IPS-20b (cell line): ENCODE results near the gene EPHB1.
"Not testable (repeated sequence)": the region's sequence is repeated elsewhere in the genome, so short reads cannot be mapped to it uniquely, and the experiment has no call there.

Source experiments
- H3K27ac ChIP-seq: one replicate; pipeline ENCODE4 v1.5.1; 2013; ENCODE audit warnings: low read length
- H3K27me3 ChIP-seq: 2 replicates; pipeline ENCODE4 v1.6.1; 2013; ENCODE audit warnings: mild to moderate bottlenecking, low read length, inconsistent platforms; ENCODE audit not compliant: insufficient read depth
- H3K36me3 ChIP-seq: 2 replicates; pipeline ENCODE4 v1.6.1; 2013; ENCODE audit warnings: low read depth, mild to moderate bottlenecking, inconsistent platforms, low read length, moderate library complexity; ENCODE audit not compliant: insufficient read depth
- H3K4me1 ChIP-seq: 2 replicates; pipeline ENCODE4 v1.6.1; 2013; ENCODE audit warnings: mild to moderate bottlenecking, control low read depth, inconsistent platforms, low read length, moderate library complexity; ENCODE audit not compliant: insufficient read depth
- H3K4me3 ChIP-seq: 2 replicates; pipeline ENCODE4 v1.5.1; 2013; ENCODE audit warnings: mild to moderate bottlenecking, low read length, inconsistent platforms
- H3K9ac ChIP-seq: 2 replicates; pipeline ENCODE4 v1.6.1; 2013; ENCODE audit warnings: low read depth, mild to moderate bottlenecking, inconsistent platforms, low read length, moderate library complexity
- H3K9me3 ChIP-seq: 2 replicates; pipeline ENCODE4 v1.6.1; 2013; ENCODE audit warnings: mild to moderate bottlenecking, low read depth, low read length, inconsistent platforms; ENCODE audit not compliant: insufficient read depth

EPHB1 gene

DNA sequence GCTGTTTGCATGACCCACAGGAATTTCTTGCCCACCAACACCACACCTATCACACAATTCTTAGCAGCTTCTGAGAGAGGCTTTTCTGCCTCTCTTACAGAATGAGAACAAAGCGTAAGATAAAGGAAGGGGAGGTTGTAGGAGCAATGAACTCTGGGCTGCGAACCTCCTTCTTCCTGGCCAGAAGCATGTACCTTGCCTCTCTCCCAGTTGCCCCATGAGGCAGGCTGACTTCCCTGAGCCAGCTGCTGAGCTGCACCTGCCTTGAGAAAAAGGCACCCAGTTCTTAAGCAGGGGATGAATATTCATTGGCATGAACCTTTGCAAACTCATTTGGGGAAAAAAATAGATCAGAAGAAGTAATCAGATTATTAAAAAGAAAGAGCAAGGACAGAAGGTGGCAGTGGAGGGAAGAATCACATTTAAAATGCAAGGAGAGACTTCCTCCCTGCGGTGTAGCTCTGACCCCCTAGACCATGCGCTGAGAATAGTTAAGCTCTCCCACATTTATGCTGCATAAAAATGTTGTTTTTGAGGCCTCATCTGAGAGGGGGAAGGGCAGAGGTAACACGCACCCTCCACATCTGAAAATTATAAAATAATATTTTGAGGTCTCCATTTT is 304.8 kb downstream of the EPHB1 start:
- no peaks in the 10 kb centered on the region for H3K9me3 ChIP-seq
- no peak overlapping the region for H3K9ac ChIP-seq
- no peak overlapping the region for H3K4me3 ChIP-seq
- H3K4me1 ChIP-seq: peaks cover 18% of the 10 kb centered on the region; the same call in 1 of the 2 replicates
- H3K27me3 ChIP-seq: no peaks in the 10 kb centered on the region
- no peak overlapping the region for H3K27ac ChIP-seq
- no peaks in the 10 kb centered on the region for H3K36me3 ChIP-seq

- Histone ChIP-seq H3K9me3 (no peaks in the 10 kb centered on the region), H3K4me3 (no peak overlapping the region), H3K9ac (no peak overlapping the region), H3K36me3 (no peaks in the 10 kb centered on the region), H3K27me3 (no peaks in the 10 kb centered on the region), H3K4me1 (peaks cover 18% of the 10 kb centered on the region; the same call in 1 of the 2 replicates), H3K27ac (no peak overlapping the region)
Observed at GRCh38 chr3:135100366-135100765, 305.3 kb downstream of the EPHB1 start.

DNA sequence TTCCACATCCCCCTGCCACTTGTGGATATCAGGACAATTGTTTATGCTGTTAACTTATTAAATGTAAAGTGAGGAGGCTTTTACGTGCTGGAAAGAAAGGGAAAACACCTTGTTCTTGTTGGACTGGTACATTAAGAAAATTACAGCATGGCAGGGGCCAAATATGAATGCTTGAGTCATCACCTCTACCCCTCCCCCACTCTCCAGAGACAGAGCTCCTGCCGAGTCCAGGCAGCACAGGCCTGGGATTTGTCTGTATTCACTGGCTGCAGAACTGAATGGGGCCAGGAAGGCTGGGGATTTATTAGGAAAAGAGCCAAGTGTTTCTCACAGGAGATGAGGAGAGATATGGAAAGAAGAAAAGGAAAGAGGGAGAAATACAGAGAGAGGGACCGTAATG is 308.9 kb downstream of the EPHB1 start:
- Histone ChIP-seq H3K4me3 (no peak overlapping the region), H3K36me3 (no peaks in the 10 kb centered on the region), H3K4me1 (peaks cover 18% of the 10 kb centered on the region; the same call in 1 of the 2 replicates), H3K27me3 (no peaks in the 10 kb centered on the region), H3K9me3 (no peaks in the 10 kb centered on the region), H3K27ac (no peak overlapping the region), H3K9ac (no peak overlapping the region)

GRCh38 chr3:135106445-135106844 is 311.4 kb downstream of the EPHB1 start:
- Histone ChIP-seq H3K9ac (no peak overlapping the region), H3K4me1 (peaks cover 9% of the 10 kb centered on the region; the same call in 1 of the 2 replicates), H3K4me3 (no peak overlapping the region), H3K27ac (no peak overlapping the region), H3K36me3 (no peaks in the 10 kb centered on the region), H3K9me3 (no peaks in the 10 kb centered on the region), H3K27me3 (no peaks in the 10 kb centered on the region)

GRCh38 chr3:135107043-135107442 is 312.0 kb downstream of the EPHB1 start:
- H3K9me3 ChIP-seq: no peaks in the 10 kb centered on the region
- H3K4me3 ChIP-seq: no peak overlapping the region
- no peaks in the 10 kb centered on the region for H3K27me3 ChIP-seq
- no peak overlapping the region for H3K27ac ChIP-seq
- H3K9ac ChIP-seq: no peak overlapping the region
- H3K4me1 ChIP-seq: peaks cover 9% of the 10 kb centered on the region; the same call in 1 of the 2 replicates
- no peaks in the 10 kb centered on the region for H3K36me3 ChIP-seq

DNA sequence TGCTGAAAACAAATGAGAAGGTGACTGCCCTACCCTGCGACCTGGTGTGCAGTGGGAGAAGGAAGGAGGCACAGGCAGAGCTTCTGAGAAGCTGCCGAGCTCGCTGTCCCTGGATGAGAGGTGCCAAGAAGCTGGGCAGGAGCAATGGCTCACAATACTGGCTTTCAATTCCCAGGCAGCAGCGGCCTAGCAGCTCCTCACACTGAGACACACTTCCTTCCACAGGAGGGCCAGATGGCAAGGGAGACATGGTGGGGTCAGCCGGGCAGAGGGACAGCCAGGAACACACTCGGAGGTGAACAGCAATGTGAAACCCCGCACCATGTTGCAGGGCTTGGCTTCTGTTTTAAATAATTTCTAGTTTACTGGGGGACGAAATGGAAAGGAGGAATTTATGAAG is 314.6 kb downstream of the EPHB1 start:
- H3K27ac ChIP-seq: no peak overlapping the region
- H3K9ac ChIP-seq: no peak overlapping the region
- H3K4me1 ChIP-seq: no peaks in the 10 kb centered on the region
- no peaks in the 10 kb centered on the region for H3K9me3 ChIP-seq
- no peaks in the 10 kb centered on the region for H3K36me3 ChIP-seq
- no peak overlapping the region for H3K4me3 ChIP-seq
- no peaks in the 10 kb centered on the region for H3K27me3 ChIP-seq

GRCh38 chr3:135114551-135114950 is 319.5 kb downstream of the EPHB1 start:
- H3K4me3 ChIP-seq, H3K9ac ChIP-seq, H3K4me1 ChIP-seq, H3K27ac ChIP-seq, H3K36me3 ChIP-seq, H3K9me3 ChIP-seq, H3K27me3 ChIP-seq: not testable (repeated sequence)

DNA sequence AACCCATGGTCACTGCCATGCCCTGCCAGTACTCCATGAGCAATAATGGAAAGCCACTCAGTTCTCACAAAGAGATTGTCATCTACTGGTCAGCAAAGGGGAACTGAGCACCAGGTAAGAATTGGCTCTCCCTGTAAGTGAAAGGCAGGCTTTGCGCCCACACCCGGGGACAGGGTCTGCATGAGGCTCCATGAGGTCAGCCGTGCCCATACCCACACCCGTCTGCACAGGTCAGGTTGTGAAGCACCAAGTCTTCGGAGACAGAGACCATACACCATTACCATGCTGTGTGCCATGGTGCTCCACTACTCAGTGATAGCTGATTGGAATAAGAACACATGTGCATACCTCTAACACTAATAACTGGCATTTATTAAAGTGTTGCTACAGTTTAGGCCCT is 322.9 kb downstream of the EPHB1 start:
- H3K4me1 ChIP-seq: no peaks in the 10 kb centered on the region

DNA sequence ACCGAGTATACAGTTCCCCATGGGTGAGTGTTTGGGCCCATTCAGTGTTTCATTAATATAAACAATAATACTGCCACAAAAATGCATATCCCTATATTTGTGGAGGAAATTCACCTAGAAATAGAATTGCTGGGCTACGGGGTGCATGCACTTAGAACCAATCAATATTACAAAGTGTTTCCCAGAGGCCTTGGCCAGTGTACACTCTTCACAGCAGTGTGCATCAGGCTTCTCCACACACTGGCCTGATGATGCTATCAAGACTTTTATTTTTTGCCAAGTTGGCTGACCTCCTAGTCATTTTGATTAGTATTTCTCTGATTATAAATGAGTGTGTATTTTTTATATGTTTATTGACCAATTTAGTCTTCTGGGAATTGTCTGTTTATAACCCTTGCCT is 323.7 kb downstream of the EPHB1 start:
- Histone ChIP-seq H3K9me3 (no peaks in the 10 kb centered on the region), H3K27ac (no peak overlapping the region), H3K9ac (no peak overlapping the region), H3K4me1 (no peaks in the 10 kb centered on the region), H3K4me3 (no peak overlapping the region), H3K27me3 (no peaks in the 10 kb centered on the region), H3K36me3 (no peaks in the 10 kb centered on the region)

More for the DNA sequence above, 322.9 kb downstream of the EPHB1 start:
- no peaks in the 10 kb centered on the region for H3K36me3 ChIP-seq
- H3K27ac ChIP-seq: no peak overlapping the region
- H3K27me3 ChIP-seq: no peaks in the 10 kb centered on the region
- H3K9me3 ChIP-seq: no peaks in the 10 kb centered on the region
- H3K4me3 ChIP-seq: no peak overlapping the region
- no peak overlapping the region for H3K9ac ChIP-seq

- Histone ChIP-seq H3K36me3 (no peaks in the 10 kb centered on the region), H3K27ac (no peak overlapping the region), H3K27me3 (no peaks in the 10 kb centered on the region), H3K9ac (no peak overlapping the region), H3K4me1 (no peaks in the 10 kb centered on the region), H3K9me3 (no peaks in the 10 kb centered on the region), H3K4me3 (no peak overlapping the region)
Observed at GRCh38 chr3:135125171-135125801, 330.2 kb downstream of the EPHB1 start.

- no peaks in the 10 kb centered on the region for H3K9me3 ChIP-seq
- no peak overlapping the region for H3K27ac ChIP-seq
- H3K4me3 ChIP-seq: no peak overlapping the region
- no peaks in the 10 kb centered on the region for H3K4me1 ChIP-seq
- no peak overlapping the region for H3K9ac ChIP-seq
- no peaks in the 10 kb centered on the region for H3K36me3 ChIP-seq
- no peaks in the 10 kb centered on the region for H3K27me3 ChIP-seq
Observed at GRCh38 chr3:135127946-135128470, 332.9 kb downstream of the EPHB1 start.

DNA sequence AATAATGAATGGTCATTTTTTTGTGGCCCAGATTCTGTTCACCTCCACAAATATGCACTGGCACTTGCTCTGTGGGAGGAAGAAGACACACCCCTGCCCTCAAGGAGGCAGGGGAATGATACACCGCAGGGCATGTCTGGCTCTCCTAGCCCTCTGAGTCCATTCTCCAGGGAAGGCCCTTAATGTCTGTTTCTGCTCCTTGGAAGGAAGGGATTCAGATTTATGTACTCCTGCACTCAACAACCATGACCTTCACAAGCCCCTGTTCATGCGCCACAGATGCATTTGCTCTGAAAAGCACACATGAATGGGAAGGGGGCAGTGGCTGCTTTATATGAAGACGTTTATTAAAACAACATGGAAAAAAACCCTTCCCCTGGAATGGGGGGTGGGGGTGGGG is 333.8 kb downstream of the EPHB1 start:
- Histone ChIP-seq H3K9ac (no peak overlapping the region), H3K4me1 (no peaks in the 10 kb centered on the region), H3K9me3 (no peaks in the 10 kb centered on the region), H3K4me3 (no peak overlapping the region), H3K27me3 (no peaks in the 10 kb centered on the region), H3K36me3 (no peaks in the 10 kb centered on the region), H3K27ac (no peak overlapping the region)
